Transverse colon (tissue), 4 donors: ENCODE results near the gene ATP6AP1. TPM values are rescaled to one million over a fixed set of nuclear protein-coding genes. Genes with fewer than 3 reads are reported as not detected.

Experiments
- DNase-seq: peaks from one replicate; pipeline ENCODE4 v3.0.0-alpha.2; 2019
- H3K27ac ChIP-seq, 4 donors: fragments of 200-600 bp; sonication (generic); 2 replicates each; pipeline ENCODE4 v1.5.1; 2016 to 2018; ENCODE audit warnings: inconsistent platforms in 4 of 4
- H3K27me3 ChIP-seq: fragments of 200-600 bp; sonication (generic); 2 replicates; pipeline ENCODE4 v1.5.1; 2017; ENCODE audit warnings: inconsistent platforms
- H3K36me3 ChIP-seq, 4 donors: fragments of 200-600 bp; sonication (generic); 2 replicates each; pipeline ENCODE4 v1.5.1; 2017 to 2019; ENCODE audit warnings: inconsistent platforms in 4 of 4
- H3K4me1 ChIP-seq, 4 donors: fragments of 200-600 bp; sonication (generic); 2 replicates each; pipeline ENCODE4 v1.5.1; 2017 to 2020; ENCODE audit warnings: inconsistent platforms in 4 of 4
- H3K4me3 ChIP-seq, 4 donors: fragments of 200-600 bp; sonication (generic); 1 replicate in 1 of 4; 2 replicates in 3 of 4; pipeline versions ENCODE4 v1.5.1 to v1.6.1; 2017 to 2019; ENCODE audit warnings: inconsistent platforms in 4 of 4
- H3K9me3 ChIP-seq, 2 donors: fragments of 200-600 bp; sonication (generic); 2 replicates each; pipeline ENCODE4 v1.5.1; 2017 to 2019; ENCODE audit warnings: inconsistent platforms in 2 of 2
- EP300 ChIP-seq: sonication (generic); formaldehyde crosslinking; IDR thresholded peaks from one replicate; pipeline ENCODE4 v1.6.1; 2017; ENCODE audit warnings: antibody characterized with exemption, low read depth
- POLR2A ChIP-seq: fragments of 450-650 bp; IDR thresholded peaks from one replicate; pipeline ENCODE4 v1.6.1; 2016; ENCODE audit warnings: antibody characterized with exemption, mild to moderate bottlenecking, moderate library complexity
- POLR2AphosphoS5 ChIP-seq, 3 donors: sonication (generic); formaldehyde crosslinking; IDR thresholded peaks; one replicate each; pipeline ENCODE4 v1.6.1; 2016; ENCODE audit warnings: antibody characterized with exemption in 3 of 3
- WGBS, 2 donors: methylation state at CpG; one replicate each; pipeline ENCODE4 v1.1.5; 2018; ENCODE audit warnings: low coverage in 1 of 2; 5-methylcytosine and 5-hydroxymethylcytosine counted together
- in situ Hi-C, 4 donors: fragments of 200-750 bp; cut with MboI; loops; one replicate each; pipeline versions ENCODE4 v1.15.0 to v1.15.1; 2017; ENCODE audit warnings: low sequenced_read_pairs in 3 of 4, low pct_ligation_motif_present in 1 of 4, low pct_unique_long_range_greater_than_20kb in 1 of 4
- intact Hi-C: fragments of 100-400 bp; cut with DNase I; formaldehyde crosslinking; loops from one replicate; pipeline ENCODE4 v1.15.1; 2023; ENCODE audit warnings: low total_unique reads
- total RNA-seq, 4 donors: library from RNA; depleted of rRNA; stranded (reverse); fragments of >200 nt; gene quantifications; one replicate each; pipeline ENCODE4 v1.1.0, GENCODE V29; 2016
- TF ChIP-seq, protein P1 (sequence below), 5 experiments: fragments of 200-600 bp in 3 of 5; fragments of 450-650 bp in 2 of 5; sonication (generic) in 3 of 5; IDR thresholded peaks; 1 replicate in 2 of 5; 2 replicates in 3 of 5; pipeline ENCODE4 v1.5.1; 2016 to 2017; ENCODE audit warnings: antibody characterized with exemption in 5 of 5, inconsistent platforms in 3 of 5, mild to moderate bottlenecking in 2 of 5, moderate library complexity in 1 of 5

Gene ATP6AP1
- total RNA-seq, 4 donors from 2014 or later = 26.5 to 118 (median 61.7) TPM

DNA sequence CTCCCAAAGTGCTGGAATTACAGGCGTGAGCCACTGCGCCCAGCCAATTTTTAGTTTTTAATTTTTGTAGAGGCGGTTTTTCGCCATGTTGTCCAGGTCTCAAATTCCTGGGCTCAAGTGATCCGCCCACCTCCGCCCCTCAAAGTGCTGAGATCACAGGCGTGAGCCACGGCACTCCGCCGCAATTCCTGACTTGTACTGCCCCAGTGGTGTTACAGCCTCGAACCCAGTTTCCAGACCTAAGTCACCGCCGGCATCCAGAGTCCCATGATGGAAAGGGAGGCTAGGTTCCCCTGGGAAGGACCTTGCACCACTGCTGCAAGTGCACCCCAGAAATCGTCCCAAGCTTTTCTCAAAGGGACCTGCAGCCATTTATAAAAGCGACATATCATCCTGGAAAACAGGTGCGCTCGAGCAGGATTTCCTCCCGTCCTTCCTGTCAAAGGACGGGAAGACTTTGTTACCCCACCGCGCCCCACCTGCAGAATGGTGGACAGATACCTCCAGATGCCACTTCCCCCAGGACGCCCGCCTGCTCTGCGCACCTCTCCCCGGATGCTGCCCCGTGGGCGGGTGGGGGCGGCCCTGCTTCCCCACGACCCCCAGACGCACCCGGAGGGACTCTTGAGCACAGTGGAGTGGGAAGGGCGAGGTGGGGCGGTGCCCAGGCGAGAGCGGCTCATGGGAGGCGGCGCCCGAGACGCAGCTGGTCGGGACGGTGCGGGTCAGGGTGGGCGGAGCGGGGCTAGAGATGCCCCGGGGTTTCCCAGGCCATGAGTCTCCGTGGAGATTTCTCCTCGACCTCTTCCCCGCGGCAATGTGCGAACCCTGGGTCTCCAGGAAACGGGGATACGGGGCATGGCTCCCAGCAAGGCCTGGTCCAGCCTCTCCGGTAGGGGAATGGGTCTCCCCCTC is 31.2 kb upstream of the ATP6AP1 start:
- Histone ChIP-seq H3K36me3 (peaks cover 0 to 10% (median 0%) of the 10 kb centered on the region in 4 donors), H3K4me1 (peaks cover 0 to 20% (median 8%) of the 10 kb centered on the region in 4 donors), H3K27ac (peak overlapping the region; percentile 97 to 99 (median 98)), H3K27me3 (no peaks in the 10 kb centered on the region), H3K9me3 (no peaks in the 10 kb centered on the region), H3K4me3 (peak overlapping the region; percentile 51 to 84 (median 56))
- peak; percentile 83 for DNase-seq
- peak; percentile 28 to 59 (median 34) for TF ChIP-seq POLR2AphosphoS5 (IDR thresholded peaks at IDR 0.05)
- TF ChIP-seq, protein P1, sequence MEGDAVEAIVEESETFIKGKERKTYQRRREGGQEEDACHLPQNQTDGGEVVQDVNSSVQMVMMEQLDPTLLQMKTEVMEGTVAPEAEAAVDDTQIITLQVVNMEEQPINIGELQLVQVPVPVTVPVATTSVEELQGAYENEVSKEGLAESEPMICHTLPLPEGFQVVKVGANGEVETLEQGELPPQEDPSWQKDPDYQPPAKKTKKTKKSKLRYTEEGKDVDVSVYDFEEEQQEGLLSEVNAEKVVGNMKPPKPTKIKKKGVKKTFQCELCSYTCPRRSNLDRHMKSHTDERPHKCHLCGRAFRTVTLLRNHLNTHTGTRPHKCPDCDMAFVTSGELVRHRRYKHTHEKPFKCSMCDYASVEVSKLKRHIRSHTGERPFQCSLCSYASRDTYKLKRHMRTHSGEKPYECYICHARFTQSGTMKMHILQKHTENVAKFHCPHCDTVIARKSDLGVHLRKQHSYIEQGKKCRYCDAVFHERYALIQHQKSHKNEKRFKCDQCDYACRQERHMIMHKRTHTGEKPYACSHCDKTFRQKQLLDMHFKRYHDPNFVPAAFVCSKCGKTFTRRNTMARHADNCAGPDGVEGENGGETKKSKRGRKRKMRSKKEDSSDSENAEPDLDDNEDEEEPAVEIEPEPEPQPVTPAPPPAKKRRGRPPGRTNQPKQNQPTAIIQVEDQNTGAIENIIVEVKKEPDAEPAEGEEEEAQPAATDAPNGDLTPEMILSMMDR (IDR thresholded peaks at IDR 0.05) = no peak
- intact Hi-C loops (loop anchor here (5.0 kb wide), 1 partner anchor 45 kb away; no protein-coding TSS in a partner anchor), in situ Hi-C loops (no loop called here)
- WGBS, 2 donors = 54% methylated on average over 49 of the region's 53 CpGs; no CpG with 5 or more reads in 1 of the 2 donors

DNA sequence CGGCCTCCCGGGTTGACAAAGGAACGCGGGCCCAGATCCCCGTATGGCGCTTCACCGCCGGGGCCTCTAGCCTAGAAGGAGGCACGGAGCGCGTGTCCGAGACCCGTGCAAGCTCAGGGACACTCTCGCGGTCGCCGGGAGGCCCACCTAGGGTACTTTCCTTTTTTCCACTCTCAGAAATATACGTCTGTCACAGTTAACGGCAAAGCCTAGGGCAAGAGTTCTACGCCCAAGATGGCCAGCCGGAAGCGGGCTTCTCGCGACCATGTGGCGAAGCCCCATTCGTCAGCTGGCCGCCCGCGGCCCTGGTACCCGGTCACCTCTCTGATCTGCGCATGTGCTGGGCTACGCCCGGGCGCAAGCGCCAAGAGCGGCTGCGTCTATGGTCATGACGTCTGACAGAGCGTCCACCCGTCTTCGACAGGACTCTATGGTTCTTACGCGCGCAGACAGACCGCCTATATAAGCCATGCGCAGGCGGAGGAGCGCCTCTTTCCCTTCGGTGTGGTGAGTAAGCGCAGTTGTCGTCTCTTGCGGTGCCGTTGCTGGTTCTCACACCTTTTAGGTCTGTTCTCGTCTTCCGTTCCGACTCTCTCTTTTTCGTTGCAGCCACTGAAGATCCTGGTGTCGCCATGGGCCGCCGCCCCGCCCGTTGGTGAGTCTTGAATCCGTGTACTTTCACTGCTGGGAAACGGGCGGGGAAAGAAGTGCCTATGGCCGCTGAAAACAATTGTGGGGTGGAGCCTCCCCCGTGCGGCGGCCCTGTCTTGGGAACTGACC is 30.4 kb upstream of the ATP6AP1 start, which contains the start of gene RPL10:
TSS of gene RPL10 (plus strand) at position 490 of the 780 bp plus-strand sequence. CDS start at position 633, 143 bp downstream.
- DNase-seq = peak; percentile 94
- Histone ChIP-seq H3K9me3 (no peaks in the 10 kb centered on the region), H3K27me3 (no peaks in the 10 kb centered on the region), H3K27ac (peak within 1 kb of the TSS; percentile 97 to 99 (median 98)), H3K36me3 (peaks cover 0 to 10% (median 0%) of the 10 kb centered on the region in 4 donors), H3K4me3 (peak within 1 kb of the TSS; percentile 60 to 84 (median 67)), H3K4me1 (peaks cover 0 to 20% (median 8%) of the 10 kb centered on the region in 4 donors)
- TF ChIP-seq POLR2AphosphoS5 (IDR thresholded peaks at IDR 0.05) (peak; percentile 98 to 100 (median 99)), EP300 (no peak), POLR2A (peak; percentile 98)
- TF ChIP-seq, protein P1 (IDR thresholded peaks at IDR 0.05) = no peak
- 55% methylated on average over 69 of the region's 69 CpGs; no CpG with 5 or more reads in 1 of the 2 donors for WGBS, 2 donors
- in situ Hi-C loops = no loop called here
- intact Hi-C loops = loop anchor here (5.0 kb wide), 1 partner anchor 46 kb away; no protein-coding TSS in a partner anchor

DNA sequence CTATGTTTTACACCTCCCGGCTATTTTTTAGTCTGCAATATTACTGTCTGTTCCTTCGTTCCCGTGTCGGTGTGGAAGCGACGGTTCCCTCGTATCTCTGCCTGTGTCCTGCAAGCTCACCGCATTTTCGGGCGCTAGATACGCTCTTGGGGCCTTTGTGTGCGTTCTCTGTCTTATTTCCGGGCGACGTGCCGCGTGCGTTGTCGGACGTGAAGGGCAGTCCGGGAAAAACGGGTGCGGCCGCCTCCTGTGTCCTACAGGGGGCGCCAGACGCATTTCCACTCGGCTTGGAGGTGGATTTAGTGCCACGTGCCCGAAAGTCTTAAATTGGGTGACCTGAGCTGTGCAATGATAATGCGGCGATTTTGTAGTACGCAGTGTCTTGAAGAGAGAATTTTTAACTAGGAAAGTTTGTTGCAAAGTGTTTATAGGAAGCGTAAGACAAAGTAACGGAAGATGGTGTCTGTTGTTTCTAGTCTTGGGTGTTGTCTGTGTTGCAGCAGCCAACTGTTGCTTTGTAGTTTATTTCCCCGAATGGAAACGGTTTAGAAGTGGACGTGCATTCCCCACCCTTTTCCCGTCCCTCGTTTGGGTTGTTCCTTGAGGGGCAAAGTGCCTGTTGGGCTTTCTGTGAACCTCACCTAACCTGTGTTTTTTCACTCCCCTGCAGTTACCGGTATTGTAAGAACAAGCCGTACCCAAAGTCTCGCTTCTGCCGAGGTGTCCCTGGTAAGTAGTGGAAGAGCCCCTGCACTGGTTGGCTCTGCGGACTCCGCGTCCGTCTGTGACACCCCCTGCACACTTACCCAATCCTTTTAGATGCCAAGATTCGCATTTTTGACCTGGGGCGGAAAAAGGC is 29.6 kb upstream of the ATP6AP1 start:
- peak overlapping the region; percentile 60 to 84 (median 67) for H3K4me3 ChIP-seq
- no peaks in the 10 kb centered on the region for H3K27me3 ChIP-seq
- H3K4me1 ChIP-seq = peaks cover 0 to 20% (median 8%) of the 10 kb centered on the region in 4 donors
- DNase-seq = peak; percentile 91
- H3K36me3 ChIP-seq = peaks cover 0 to 10% (median 0%) of the 10 kb centered on the region in 4 donors
- in situ Hi-C loops = no loop called here
- TF ChIP-seq, protein P1 (IDR thresholded peaks at IDR 0.05) = peak; percentile 78 to 91 (median 80)
- no peak for TF ChIP-seq EP300
- TF ChIP-seq POLR2A = no peak
- no peak for TF ChIP-seq POLR2AphosphoS5 (IDR thresholded peaks at IDR 0.05)
- H3K9me3 ChIP-seq = no peaks in the 10 kb centered on the region
- 49% methylated on average over 49 of the region's 49 CpGs; no CpG with 5 or more reads in 1 of the 2 donors for WGBS, 2 donors
- intact Hi-C loops = loop anchor here (5.0 kb wide), 1 partner anchor 47 kb away; no protein-coding TSS in a partner anchor
- peak overlapping the region; percentile 97 to 99 (median 98) for H3K27ac ChIP-seq
